Kidney glomerular epithelial cell (primary cell): ENCODE data around the gene MRTFA.
A peak's percentile ranks its signal among the peaks of the same experiment; 100 is the strongest.
"Not testable (repeated sequence)": the region's sequence is repeated elsewhere in the genome, so short reads cannot be mapped to it uniquely, and the experiment has no call there.

ENCODE experiments used
- DNase-seq: peaks from one replicate; lab custom pipeline; 2025; lab: John Stamatoyannopoulos, UW

MRTFA gene

DNA sequence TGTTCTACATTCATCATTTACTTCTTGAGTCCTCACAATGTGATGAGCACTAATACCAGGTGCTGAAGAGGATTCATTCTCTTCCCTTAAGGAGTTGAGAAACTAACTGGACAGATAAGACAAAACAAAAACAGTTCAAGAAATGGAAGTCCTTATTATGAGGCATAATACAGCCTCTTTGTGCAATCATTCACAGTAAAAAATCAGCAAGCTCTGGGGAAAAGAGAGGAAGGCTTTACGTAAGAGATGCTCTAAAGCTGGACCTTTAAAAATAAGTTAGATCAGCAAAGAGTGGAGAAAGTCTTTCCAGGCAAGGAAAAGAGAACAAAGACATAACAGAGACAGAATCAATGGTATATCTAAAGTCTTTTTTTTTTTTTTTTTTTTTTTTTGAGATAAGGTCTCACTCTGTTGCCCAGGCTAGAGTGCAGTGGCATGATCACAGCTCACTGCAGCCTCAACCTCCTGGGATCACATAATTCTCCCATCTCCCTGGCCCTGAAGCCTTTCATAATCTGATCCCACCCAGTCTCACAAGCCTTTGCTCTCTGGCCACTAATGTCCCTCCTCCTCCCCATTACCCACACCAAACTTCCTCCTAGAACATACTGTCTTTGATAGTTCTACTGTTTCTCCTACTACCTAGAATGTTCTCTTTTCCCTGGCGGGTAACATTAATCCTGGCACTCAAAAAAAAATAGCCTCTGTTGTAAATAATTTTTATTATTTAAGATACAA, 40.9 kb downstream of the MRTFA start:
- DNase-seq: no peak

DNA sequence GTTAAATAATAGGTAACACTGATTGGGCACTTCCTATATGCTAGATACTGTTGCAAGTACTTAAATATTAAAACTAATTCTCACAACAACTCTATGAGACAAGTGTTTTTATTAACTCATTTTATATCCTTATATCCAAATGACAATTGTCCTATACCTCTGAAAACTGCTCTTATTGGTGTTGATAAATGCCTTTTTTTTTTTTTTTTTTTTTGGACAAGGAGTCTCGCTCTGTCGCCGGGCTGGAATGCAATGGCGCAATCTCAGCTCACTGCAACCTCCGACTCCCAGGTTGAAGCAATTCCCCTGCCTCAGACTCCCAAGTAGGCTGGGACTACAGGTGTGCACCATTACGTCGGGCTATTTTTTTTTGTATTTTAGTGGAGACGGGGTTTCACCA, 41.6 kb downstream of the MRTFA start:
- DNase-seq: peak; percentile 29

DNA sequence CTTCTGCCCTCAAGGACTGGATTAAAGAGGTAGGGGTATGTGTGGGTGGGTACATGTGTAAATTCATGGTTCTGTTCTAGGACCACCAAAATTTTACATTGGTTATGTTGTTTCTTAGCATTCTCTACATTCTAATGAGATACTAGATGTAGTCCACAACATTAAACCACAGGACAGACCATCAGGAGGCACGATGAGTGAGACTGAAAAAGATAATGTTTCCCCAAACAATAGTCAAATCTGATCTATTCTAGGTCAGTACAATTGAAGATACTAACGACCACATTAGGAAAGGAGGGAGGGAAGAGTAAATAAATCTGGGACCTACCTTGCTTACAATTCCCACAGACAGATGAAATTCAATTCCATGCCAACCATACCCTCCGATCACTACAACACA, 42.2 kb downstream of the MRTFA start:
- DNase-seq: no peak

DNA sequence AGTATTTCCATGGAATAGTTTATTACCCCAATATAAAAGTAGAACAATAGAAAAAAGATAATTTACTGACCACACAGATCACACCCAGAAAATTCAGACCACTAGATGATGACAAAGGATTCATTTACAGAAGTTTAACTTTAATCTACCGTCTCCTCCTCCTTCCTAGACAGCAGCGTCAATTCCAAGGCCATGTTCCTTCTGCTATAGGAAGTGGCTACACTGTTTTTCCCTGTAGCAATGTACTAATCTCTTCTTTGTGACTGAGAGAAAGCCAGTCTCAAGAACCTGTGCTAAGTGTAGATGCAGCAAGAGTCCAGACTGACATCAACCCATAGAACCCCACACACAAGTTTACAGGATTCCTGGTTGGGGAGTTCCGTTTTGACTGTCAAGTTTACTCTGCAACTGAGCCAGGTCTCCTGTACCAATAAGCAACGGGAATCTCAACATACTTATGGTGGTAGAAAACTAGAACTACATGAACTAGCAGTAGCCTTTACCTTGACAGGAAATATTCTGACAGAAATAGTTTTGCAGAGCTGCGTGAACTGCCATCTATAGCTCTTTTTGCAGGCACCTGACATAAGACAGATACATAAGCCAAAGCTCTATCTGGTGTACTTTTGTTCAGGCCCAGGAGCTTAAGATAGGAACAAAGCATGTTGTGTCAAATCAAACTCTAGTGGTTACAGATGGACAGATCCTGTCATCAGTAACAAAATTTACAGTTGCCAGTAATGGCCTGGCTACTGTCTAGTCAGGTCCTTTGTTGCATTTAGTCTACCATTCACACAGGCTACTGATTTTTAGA, 42.9 kb downstream of the MRTFA start:
- no peak for DNase-seq

DNA sequence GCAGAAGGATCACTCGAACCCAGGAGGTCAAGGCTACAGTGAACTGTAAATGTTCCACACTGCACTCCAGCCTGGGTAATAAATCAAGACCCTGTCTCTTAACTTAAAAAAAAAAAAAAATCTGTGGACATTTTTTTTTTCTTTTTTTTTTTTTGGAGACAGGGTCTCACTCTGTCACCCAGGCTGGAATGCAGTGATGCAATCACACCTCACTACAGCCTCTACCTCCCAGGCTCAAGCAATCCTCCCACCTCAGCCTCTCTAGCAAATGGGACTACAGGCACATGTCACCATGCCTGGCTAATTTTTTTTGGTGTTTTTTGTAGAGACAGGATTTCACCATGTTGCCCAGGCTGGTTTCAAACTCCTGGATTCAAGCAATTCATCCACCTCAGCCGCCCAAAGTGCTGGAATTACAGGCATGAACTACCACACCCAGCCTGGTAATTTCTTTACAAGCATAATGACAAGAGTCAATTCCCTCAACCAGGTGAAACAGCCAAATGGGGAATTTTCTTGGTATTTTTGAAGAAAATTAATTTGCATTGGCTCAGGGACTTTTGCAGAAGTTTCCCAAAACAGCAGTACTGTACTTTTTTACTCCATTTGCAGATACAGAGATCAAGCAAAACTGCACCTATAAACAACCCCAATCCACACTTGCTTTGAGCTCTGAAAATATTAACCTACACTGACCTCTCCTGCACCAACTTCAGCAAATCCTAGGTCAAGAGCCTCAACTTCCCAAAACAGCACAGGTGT, 44.0 kb downstream of the MRTFA start:
- no peak for DNase-seq

DNA sequence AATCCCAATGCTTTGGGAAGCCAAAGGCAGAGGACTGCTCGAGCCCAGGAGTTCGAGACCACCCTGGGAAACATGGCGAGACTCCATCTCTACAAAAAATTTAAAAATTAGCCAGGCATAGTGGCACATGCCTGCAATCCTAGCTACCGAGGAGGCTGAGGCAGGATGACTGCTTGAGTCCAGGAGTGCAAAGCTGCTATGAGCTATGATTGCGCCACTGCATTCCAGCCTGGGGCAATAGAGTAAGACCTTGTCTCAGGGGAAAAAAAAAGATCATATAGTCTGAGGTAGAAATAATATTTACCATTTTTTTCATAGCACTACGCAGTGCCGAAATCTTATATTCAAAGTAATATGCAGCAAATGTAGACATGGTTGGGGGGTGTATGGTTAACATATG, 47.8 kb downstream of the MRTFA start:
- no peak for DNase-seq

DNA sequence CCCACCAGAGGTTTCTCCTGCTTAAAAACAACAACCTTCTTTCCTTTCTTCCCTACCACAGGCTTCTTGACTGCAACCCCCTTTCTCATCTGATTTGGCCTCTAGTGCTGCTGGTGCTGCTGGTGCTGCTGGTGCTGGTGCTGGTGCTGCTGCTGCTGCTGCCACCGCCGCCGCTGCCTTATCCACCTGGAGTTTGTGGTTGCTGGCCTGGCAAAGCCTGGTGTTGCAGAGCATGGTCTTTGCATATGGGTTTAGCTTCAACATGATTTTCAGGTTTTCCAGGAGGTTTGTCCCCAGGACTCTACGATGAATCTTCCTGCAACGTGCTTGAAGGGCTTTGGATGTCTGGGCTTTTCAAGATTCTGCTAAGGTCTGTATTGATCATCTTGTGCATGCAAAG, 49.7 kb downstream of the MRTFA start:
- DNase-seq: no peak

DNA sequence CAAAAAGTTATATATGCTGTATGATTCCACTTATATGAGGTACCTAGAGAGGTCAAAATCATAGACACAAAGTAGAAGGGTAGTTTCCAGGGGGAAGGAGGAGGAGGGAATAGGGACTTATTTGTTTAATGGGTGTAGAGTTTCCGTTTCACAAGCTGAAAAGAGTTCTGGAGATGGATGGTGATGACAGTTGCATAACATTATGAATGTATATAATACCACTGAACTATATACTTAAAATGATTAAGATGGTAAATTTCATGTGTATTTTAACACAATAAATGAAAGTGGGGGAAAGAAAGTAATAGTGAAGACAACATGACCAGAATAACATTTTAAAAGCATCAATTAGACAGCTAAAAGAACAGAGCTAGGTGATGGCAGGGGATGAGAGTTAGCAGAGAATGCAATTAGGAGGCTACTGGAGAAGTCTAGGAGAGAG, 51.2 kb downstream of the MRTFA start:
- no peak for DNase-seq

DNA sequence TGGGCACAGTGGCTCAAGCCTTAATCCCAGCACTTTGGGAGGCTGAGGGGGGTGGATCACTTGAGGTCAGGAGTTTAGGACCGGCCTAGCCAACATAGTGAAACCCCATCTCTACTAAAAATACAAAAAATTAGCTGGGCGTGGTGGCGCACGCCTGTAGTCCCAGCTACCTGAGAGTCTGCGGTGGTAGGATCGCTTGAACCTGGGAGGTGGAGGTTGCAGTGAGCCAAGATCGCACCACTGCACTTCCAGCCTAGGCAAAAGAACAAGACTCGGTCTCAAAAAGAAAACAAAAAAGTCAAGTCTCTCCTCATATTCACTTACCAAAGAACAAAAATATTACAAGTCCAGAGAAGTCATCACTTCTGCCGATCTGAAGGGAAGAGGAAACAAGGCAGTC, 51.8 kb downstream of the MRTFA start:
- not testable (repeated sequence) for DNase-seq

DNA sequence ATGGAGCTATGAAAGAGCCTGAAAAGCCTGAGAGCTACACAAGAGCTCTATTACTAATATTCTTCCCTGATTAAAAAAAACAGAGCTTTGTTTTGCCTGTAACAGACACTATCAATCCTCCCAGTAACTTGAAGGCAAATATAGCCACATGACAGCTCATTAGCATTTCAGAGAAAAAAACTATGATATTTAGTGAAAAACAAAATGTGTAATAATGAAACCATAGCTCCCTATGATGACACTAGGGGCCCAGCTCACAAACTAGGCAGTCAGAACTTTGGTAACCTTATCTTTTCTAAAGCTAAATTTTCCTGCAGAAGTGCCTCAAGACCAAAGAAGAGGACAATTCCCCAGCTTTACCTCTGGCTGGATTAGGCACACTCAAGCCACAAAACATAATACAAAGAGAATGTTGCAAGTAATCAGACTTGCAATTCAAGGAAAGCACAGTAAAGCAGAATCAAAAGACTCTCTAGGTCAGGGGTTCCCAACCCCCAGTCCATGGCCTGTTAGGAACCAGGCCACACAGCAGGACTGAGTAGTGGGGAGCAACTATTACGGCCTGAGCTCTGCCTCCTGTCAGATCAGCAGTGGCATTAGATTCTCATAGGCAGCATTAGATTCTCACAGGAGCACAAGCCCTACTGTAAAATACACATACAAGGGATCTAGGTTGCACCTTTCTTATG, 53.3 kb downstream of the MRTFA start:
- no peak for DNase-seq

DNA sequence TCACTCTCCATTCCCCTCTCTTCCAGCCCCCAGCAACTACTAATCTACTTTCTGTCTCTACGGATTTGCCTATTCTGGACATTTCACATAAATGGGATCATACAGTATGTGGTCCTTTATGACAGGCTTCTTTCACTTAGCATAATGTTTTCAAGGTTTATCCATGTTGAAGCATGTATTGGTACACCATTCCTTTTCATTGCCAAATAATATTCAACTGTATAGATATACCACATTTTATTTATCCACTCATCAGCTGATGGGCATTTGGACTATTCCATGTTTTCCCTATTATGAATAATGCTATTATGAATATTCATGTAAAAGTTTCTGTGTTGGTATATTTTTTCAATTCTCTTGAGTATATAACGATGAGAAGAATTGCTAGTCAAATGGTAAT, 54.5 kb downstream of the MRTFA start:
- no peak for DNase-seq

DNA sequence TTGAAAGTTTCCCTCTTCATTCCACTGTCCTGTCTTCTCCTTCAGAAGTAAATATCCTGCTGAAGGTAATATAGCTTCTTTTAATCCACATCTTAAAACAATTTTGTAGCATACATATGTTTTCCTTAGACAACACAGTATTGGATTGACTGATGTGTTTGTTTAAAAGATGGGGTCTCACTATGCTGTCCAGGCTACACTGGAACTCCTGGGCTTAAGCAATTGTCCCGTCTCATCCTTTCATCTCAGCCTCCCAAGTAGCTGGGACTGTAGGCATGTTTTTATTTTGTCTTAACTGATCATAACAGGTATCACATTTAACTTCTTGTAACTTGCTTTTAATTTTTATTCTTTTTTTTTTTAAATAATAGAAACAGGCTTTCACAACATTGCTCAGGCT, 55.9 kb downstream of the MRTFA start:
- no peak for DNase-seq

DNA sequence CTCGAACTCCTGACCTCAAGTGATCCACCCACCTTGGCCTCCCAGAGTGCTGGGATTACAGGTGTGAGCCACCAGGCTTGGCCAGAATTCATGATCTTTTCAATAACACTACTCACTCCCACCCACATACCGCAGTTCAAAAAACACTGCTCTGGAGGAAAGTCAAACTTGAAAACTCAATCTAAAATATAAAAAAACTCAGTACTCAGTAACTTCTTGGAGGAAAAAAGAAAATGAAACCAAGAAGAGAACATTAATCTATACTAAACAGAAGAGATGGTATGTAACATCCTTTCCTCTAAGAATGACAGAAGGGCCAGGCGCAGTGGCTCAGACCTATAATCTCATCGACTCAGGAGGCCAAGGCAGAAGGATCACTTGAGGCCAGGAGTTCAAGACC, 58.3 kb downstream of the MRTFA start:
- no peak for DNase-seq

DNA sequence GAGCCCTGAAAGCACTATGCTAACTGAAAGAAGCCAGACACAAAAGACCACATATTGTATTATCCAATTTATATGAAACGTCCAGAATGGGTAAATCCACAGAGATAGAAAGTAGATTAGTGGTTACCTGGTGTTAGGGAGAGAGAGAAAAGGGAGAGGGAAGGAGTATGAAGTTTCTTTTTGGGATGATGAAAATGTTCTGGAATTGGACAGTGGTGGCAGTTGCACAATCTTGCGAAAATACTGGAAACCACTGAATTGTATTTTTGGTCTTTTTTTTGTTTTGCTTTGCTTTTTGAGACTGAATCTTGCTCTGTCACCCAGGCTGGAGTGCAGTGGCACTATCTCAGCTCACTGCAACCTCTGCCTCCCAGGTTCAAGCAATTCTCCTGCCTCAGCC, 63.5 kb downstream of the MRTFA start:
- DNase-seq: no peak

DNA sequence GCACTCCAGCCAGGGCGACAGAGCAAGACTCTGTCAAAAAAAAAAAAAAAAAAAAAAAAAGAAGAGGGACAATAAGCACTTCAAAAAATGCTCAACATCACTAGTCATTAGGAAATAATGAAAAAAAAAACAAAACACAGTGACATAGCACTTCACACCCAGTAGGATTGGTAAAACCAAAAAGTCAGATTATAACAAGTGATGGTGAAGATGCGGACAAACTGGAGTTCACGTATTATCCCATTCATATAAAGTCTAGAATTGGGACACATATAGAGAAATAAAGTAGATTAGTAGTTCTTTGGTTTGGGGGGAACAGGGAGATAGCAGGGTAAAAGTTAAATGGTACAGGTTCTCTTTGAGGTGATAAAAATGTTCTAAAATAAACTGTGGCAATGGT, 64.6 kb downstream of the MRTFA start:
- DNase-seq: no peak

DNA sequence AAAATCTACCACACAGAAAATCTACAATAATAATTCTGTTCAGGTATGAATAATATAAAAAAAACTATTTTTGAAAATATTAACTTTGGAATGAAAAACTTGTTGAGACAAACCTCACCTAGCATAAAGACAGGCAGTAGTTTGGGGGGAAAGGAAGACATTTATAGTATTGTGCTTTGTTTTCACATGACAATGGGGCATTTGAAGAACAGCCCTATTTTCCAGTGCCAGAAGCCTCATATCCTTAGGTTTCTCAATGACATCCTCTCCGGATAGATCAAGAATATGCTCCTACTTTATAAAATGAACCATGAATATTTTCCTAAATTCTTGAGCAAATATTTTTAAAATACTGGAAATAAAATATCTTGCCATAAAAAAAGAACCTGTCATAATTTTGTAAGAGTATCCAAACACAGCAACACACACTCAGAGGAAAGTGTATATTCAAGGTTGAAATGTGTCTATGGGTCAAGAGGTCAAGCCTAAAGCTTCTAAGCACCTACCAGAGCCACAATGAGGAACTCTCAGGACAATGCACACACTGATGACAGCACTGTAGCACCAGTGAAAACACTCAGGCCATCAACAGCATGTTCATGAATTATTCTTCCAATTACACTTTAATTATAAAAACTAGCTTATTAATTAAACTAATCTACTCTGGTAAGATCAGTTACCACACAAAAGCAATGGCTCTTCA, 68.7 kb downstream of the MRTFA start:
- DNase-seq: no peak

DNA sequence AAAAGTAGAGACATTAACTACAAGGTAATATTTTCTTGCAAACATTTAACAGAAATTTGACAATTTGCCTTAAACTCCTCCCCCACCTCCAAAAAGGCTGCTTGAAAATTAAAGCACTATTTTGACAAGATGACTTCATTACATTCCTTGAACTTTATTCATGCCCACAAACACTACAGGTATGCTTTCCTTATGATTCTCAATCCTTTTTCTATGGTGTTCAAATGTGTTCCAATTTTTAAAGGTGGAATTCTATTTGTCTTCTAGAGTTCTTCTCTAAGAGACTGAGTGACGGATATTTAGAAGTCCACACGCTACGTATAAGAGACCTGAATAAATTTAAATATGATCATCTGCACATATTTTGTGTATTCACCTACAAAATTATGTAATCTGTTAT, 69.4 kb downstream of the MRTFA start:
- peak; percentile 73 for DNase-seq

DNA sequence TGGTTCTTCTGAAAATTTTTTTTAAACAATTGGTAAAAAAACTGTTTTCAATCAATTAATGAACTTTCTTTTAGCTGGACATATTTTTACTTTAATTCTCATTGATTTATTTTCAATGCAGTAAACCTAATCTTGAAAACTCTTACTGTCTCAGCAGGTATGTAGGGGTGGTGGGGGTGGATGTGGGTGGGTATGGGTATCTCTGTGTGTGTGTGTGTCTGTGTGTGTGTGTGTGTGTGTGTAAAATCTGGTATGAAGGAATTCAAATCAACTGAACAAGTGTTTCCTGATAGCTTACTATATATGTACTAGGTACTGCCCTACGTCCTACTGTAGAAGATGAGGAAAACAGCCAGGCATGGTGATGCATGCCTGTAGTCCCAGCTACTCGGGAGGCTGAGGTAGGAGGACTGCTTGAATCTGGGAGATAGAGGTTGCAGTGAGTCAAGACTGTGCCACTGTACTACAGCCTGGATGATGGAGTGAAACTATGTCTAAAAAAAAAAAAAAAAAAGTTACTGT, 75.5 kb downstream of the MRTFA start:
- DNase-seq: no peak

DNA sequence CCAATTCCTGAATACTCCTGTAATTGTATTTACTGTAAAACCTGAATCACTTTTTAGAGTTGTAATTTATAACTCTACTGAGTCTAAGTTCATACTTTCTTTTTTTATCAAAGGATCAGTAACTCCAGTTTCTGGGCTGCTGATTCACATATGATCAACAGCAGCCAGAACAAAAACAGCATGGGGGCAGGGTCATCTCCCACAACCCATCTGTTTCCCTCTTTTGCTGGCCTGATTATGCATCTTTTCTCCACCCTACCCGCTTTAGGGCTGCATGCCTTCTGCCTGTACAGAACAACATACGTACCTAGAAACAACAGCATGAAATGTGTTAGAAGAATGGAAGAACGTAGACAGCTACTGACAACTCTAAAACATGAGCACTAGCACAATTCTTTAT, 76.0 kb downstream of the MRTFA start:
- no peak for DNase-seq

DNA sequence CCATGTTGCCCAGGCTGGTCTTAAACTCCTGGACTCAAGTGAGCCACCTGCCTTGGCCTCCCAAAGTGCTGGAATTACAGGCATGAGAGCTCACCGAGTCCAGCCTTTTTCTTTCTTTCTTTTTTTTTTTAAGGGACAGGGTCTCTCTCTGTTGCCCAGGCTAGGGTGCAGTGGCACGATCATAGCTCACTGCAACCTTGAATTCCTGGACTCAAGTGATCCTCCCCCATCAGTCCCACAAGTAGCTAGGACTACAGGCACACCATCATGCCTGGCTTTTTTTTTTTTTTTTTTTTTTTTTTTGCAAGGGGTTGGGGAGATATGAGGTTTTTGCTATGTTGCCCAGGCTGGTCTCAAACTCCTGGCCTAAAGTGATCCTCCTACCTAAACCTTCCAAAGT, 78.5 kb downstream of the MRTFA start:
- DNase-seq: no peak

DNA sequence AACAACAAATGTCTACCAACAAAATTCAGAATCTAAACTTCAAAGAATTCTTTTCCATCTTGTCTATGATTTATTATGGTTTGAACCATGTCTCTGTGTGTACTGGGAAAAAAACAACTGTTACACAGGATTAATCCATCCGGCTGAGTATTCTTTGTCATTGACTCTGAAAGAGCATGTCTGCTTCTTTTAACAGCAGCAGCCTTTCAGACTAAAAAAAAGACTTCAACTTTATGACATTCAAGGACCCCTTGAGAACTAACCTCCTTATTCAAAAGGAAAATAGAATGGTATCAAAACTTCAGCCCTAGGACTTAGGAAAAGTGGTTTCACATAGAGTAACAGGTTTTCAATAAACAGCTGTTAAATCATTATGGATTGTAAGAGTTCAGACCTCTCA, 79.9 kb downstream of the MRTFA start:
- DNase-seq: no peak
